ENCODE data around the gene BCCIP. TPM values are rescaled to one million over a fixed set of nuclear protein-coding genes. Genes with fewer than 3 reads are reported as not detected.

BCCIP gene
- total RNA-seq, 1 donor from 2014 or later, result 45.1 TPM

DNA sequence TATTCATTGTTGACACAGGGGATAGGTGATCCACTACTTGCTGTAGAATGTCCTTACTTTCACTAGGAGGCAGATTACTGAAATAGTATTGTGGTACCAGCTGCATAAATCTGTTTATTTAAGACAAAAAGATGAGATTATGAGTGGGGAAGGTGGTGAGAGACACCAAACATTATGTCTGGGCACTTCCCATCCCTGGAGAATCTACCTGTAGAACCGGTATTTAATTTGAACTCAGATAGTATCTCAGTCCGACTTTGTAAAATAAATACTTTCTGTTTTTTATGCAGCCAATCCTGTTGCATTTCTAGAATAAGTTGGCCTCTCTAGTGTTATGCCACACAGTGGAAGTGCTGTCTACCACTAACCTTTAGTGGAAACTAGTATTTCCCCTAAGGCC is 13.4 kb downstream of the BCCIP start:
- intact Hi-C loops (cut with micrococcal nuclease), result loop anchor here (10.0 kb wide), 1 partner anchor 102 kb away; no protein-coding TSS in a partner anchor
- no peak overlapping the region for H3K4me3 ChIP-seq
- TF ChIP-seq, protein P1, sequence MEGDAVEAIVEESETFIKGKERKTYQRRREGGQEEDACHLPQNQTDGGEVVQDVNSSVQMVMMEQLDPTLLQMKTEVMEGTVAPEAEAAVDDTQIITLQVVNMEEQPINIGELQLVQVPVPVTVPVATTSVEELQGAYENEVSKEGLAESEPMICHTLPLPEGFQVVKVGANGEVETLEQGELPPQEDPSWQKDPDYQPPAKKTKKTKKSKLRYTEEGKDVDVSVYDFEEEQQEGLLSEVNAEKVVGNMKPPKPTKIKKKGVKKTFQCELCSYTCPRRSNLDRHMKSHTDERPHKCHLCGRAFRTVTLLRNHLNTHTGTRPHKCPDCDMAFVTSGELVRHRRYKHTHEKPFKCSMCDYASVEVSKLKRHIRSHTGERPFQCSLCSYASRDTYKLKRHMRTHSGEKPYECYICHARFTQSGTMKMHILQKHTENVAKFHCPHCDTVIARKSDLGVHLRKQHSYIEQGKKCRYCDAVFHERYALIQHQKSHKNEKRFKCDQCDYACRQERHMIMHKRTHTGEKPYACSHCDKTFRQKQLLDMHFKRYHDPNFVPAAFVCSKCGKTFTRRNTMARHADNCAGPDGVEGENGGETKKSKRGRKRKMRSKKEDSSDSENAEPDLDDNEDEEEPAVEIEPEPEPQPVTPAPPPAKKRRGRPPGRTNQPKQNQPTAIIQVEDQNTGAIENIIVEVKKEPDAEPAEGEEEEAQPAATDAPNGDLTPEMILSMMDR (IDR thresholded peaks at IDR 0.05; ENCODE audit: borderline replicate concordance), result no peak
- H3K27ac ChIP-seq (replicated peaks), result no peak overlapping the region
- no peaks in the 10 kb centered on the region for H3K9me3 ChIP-seq (replicated peaks)
- H3K27me3 ChIP-seq (ENCODE audit: low read depth), result no peaks in the 10 kb centered on the region
- no peak for DNase-seq
- H3K36me3 ChIP-seq, result peaks cover 96% of the 10 kb centered on the region
- H3K4me1 ChIP-seq, result no peaks in the 10 kb centered on the region

DNA sequence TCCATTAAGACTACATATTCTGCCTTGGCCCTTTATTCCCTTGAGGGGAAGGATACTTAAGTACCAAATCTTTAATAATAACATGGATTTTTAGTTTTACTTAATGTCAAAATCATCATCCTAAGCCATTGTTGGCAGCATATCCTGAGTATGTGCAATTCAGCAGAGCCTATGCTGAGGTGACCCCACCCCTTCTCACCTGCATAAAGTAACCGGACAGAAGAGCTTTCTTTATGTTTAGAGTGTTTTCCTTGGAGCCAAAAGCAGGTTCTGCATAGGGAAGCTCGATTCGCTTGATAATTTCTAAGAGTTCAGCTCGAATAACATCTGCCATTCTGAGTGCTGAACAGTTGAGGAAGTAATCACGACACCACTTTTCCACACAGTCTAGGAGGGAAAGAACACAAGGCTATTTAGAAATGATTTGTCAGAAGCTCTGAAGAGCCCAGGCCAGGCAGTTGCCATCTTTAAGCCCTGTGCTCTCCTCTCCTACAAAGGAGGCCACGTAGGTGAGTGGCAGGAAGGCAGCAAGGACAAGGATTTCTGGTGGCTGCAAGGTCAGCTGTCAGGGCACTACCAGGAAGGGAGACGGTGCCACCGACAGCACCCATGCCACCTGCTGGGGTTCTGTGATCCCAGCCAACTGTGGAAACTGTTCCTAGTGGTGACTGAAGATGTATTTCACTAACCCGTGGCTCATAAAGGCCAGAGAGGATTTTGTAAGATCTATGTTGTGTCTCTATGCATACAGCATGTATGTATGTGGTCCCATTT is 15.6 kb downstream of the BCCIP start:
- intact Hi-C loops (cut with micrococcal nuclease), result loop anchor here (10.0 kb wide), 1 partner anchor 104 kb away; no protein-coding TSS in a partner anchor
- Histone ChIP-seq H3K27ac (replicated peaks) (no peak overlapping the region), H3K27me3 (ENCODE audit: low read depth) (no peaks in the 10 kb centered on the region), H3K9me3 (replicated peaks) (no peaks in the 10 kb centered on the region), H3K4me1 (peaks cover under 1% of the 10 kb centered on the region), H3K4me3 (no peak overlapping the region), H3K36me3 (peaks cover 82% of the 10 kb centered on the region)
- DNase-seq, result no peak
- TF ChIP-seq, protein P1 (IDR thresholded peaks at IDR 0.05; ENCODE audit: borderline replicate concordance), result no peak

DNA sequence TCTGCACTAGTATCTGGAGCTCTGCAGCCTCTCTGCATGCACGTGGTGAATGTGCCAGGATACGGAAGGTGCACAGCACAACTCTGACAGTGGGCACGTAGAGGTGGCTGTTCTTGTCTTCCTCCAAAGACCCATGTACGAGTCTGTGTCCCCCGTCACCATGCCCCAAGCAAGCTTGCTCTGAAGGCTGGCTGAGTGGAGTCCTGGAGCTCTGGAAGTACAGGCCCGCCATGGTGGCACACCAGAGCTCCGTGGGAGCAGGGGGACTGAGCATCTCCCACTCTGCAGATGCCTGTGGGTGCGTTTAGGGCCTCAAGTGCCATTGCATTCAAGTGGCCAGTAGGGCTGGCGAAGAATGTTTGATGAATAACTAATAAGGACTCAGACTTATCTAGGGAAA is 17.1 kb downstream of the BCCIP start:
- Histone ChIP-seq H3K36me3 (peaks cover 77% of the 10 kb centered on the region), H3K27ac (replicated peaks) (no peak overlapping the region), H3K9me3 (replicated peaks) (no peaks in the 10 kb centered on the region), H3K27me3 (ENCODE audit: low read depth) (no peaks in the 10 kb centered on the region), H3K4me1 (peaks cover 15% of the 10 kb centered on the region), H3K4me3 (no peak overlapping the region)
- DNase-seq, result no peak
- intact Hi-C loops (cut with micrococcal nuclease), result no loop called here
- TF ChIP-seq, protein P1 (IDR thresholded peaks at IDR 0.05; ENCODE audit: borderline replicate concordance), result no peak

DNA sequence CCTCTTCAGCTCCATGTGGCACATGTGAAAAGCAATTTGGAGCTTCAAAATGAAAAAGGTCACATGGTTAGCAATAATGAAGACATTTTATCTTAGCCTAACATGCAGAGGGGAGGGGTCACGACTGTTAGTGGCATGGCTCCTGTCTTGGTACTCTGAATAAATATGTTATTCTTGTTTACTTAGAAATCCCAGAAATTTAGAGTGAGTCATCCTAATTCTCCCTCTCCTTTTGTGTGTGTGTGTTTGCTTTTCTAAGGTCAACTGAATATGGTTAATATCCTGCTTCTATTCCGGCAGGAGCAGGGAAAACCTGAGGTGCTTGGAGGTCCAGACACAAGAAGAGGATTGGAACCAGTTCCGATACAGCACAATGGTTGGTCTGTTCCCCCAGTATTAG is 17.6 kb downstream of the BCCIP start:
- intact Hi-C loops (cut with micrococcal nuclease), result no loop called here
- TF ChIP-seq, protein P1 (IDR thresholded peaks at IDR 0.05; ENCODE audit: borderline replicate concordance), result no peak
- peaks cover 15% of the 10 kb centered on the region for H3K4me1 ChIP-seq
- no peak overlapping the region for H3K27ac ChIP-seq (replicated peaks)
- no peak for DNase-seq
- H3K27me3 ChIP-seq (ENCODE audit: low read depth), result no peaks in the 10 kb centered on the region
- peaks cover 77% of the 10 kb centered on the region for H3K36me3 ChIP-seq
- no peaks in the 10 kb centered on the region for H3K9me3 ChIP-seq (replicated peaks)
- H3K4me3 ChIP-seq, result no peak overlapping the region

DNA sequence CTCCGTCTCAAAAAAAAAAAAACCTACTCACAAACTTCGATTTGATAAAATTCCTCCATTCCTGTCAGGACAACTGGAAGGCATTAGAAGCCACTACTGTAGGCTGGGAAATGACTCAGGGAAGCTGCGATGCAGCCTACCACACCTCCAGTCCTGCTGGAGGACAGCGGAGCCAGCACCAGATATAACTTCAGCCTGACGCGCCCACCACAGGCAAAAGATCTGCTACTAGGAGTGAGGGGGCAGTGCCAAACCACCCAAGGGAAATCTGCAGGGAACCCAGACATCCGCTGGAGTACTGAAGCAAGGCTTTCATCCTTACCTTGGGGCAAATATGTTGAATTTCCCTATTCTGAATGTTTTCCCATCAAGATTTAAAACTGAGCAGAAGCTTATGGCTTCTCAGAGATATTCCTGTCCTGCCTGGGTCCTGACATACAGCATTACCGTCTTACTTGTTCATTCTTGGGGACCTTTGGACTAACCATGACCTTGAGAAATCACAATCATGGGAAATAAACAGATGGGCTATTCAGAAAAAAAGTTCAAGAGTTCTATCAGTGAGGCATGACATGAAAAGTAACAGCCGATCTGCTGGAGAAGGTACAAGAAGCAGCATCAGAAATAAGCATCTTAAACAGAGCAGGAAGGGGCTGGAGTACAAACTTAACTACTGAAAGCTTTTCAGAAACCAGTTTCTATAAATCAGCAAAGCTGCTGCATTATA is 20.4 kb downstream of the BCCIP start:
- Histone ChIP-seq H3K36me3 (peaks cover 66% of the 10 kb centered on the region), H3K4me3 (no peak overlapping the region), H3K27ac (replicated peaks) (no peak overlapping the region), H3K9me3 (replicated peaks) (no peaks in the 10 kb centered on the region), H3K4me1 (peaks cover 21% of the 10 kb centered on the region), H3K27me3 (ENCODE audit: low read depth) (no peaks in the 10 kb centered on the region)
- intact Hi-C loops (cut with micrococcal nuclease), result no loop called here
- no peak for DNase-seq
- TF ChIP-seq, protein P1 (IDR thresholded peaks at IDR 0.05; ENCODE audit: borderline replicate concordance), result no peak
